ENCODE results near the gene CD79B. TPM values are rescaled to one million over a fixed set of nuclear protein-coding genes. Genes with fewer than 3 reads are reported as not detected.

The CD79B gene
- total and polyA plus RNA-seq, 2 of the 8 experiments (the other 6 are each of a cell fraction or from before 2014, with no cell fraction given), result 1.5 to 3.9 TPM

DNA sequence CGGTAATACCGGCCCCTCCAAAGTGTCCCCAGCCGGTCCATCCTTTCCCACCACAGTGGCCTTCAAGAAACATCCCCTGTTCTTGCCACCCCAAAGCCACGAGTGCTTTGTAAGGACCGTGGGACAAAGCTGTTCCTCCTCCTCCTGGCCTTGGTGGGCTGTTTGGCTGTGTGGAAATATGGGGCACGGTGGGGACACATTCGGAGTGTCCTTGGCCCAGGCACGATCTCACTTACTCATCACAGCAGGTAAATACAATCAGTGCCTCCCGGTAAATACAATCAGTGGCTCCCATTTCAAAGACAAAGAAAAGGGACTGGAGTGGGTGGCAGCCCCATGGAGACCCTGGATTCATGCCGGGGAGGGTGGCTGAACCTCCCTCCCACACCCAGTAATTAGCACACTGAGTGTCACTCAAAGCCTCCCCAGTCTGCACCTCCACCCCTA lies 30.2 kb upstream of the CD79B start:
- Histone ChIP-seq H4K5ac (ENCODE audit: insufficient read length, low read depth, low read length) (no peak overlapping the region), H3K23me2 (ENCODE audit: low read depth, low read length) (peaks cover 8% of the 10 kb centered on the region), H3K36me3 (ENCODE audit: control insufficient read depth in 2 of 4, insufficient read depth in 4 of 4, low read length in 3 of 4) (no peaks in the 10 kb centered on the region), H3K9ac (replicated peaks in 1 of 4; ENCODE audit: extremely low read depth in 1 of 4, low read depth in 3 of 4, low read length in 3 of 4) (no peak overlapping the region), H3K4me3 (ENCODE audit: extremely low read depth in 1 of 4, insufficient read depth in 2 of 4, low read depth in 3 of 4, low read length in 4 of 4) (peak overlapping the region in 3 of 4 experiments; percentile 2 to 29 (median 5); a peak in 1 of 8 replicates), H4K20me1 (replicated peaks in 1 of 2; ENCODE audit: control insufficient read depth in 1 of 2, insufficient read depth in 2 of 2, low read length in 2 of 2) (peaks cover 0 to 4% of the 10 kb centered on the region in 2 experiments), H2AFZ (ENCODE audit: low read length) (0 out of 2 replicates have a peak overlapping the region, but pooled peaks have one; percentile 75), H3K23ac (ENCODE audit: insufficient read length) (no peak overlapping the region), H3K4me2 (ENCODE audit: insufficient read depth in 1 of 2, low read depth in 2 of 2, low read length in 2 of 2) (peak overlapping the region; percentile 55 to 97), H3K27me3 (replicated peaks in 1 of 4; ENCODE audit: control insufficient read depth in 3 of 4, extremely low read depth in 1 of 4, insufficient read depth in 3 of 4, low read length in 3 of 4) (no peaks in the 10 kb centered on the region), H3K9me3 (ENCODE audit: insufficient read depth in 2 of 2, low read depth in 1 of 2, low read length in 1 of 2) (no peaks in the 10 kb centered on the region), H3K4ac (replicated peaks; ENCODE audit: insufficient read length, low read depth, low read length) (no peak overlapping the region), H3K18ac (ENCODE audit: extremely low read depth, low read length) (peak overlapping the region; percentile 36; the same call in 1 of the 2 replicates), H2BK15ac (ENCODE audit: low read length) (peak overlapping the region; percentile 90), H3K27ac (ENCODE audit: low read depth, low read length) (no peak overlapping the region), H2BK20ac (ENCODE audit: low read length) (no peak overlapping the region), H3K79me2 (ENCODE audit: control insufficient read depth in 1 of 2, insufficient read depth in 2 of 2, low read length in 2 of 2) (no peaks in the 10 kb centered on the region), H4K8ac (ENCODE audit: extremely low read depth, insufficient read depth, low read length) (no peak overlapping the region), H3K14ac (ENCODE audit: insufficient read length) (no peak overlapping the region), H2BK120ac (replicated peaks; ENCODE audit: low read depth, low read length) (no peak overlapping the region), H3K4me1 (replicated peaks in 1 of 4; ENCODE audit: control insufficient read depth in 3 of 4, insufficient read depth in 4 of 4, low read length in 3 of 4) (peaks cover 0 to 20% (median 9%) of the 10 kb centered on the region in 4 experiments; a peak in 6 of 7 replicates), H4K91ac (replicated peaks; ENCODE audit: insufficient read length, low read length) (no peak overlapping the region), H2BK5ac (ENCODE audit: low read depth, low read length) (peak overlapping the region; percentile 20; the same call in 1 of the 2 replicates), H2AK5ac (ENCODE audit: low read depth, low read length) (no peak overlapping the region), H2BK12ac (ENCODE audit: low read depth, low read length) (peak overlapping the region; percentile 76), H3K79me1 (ENCODE audit: low read depth, low read length) (0 out of 2 replicates have a peak, but pooled peaks cover 2% of the 10 kb centered on the region), H3K56ac (replicated peaks; ENCODE audit: insufficient read length, low read depth, low read length) (no peak overlapping the region)
- TF ChIP-seq TAF7 (optimal IDR thresholded peaks at IDR 0.05; ENCODE audit: borderline replicate concordance, low read depth, low read length) (no peak), POLR2AphosphoS5 (IDR thresholded peaks at IDR 0.05; ENCODE audit: low read depth, low read length) (no peak), KDM5A (IDR thresholded peaks at IDR 0.05; ENCODE audit: low read length) (no peak), TEAD4 (IDR thresholded peaks at IDR 0.05; ENCODE audit: low read depth, low read length) (no peak), SP4 (IDR thresholded peaks at IDR 0.05; ENCODE audit: low read length) (no peak), HDAC2 (IDR thresholded peaks at IDR 0.05; ENCODE audit: borderline replicate concordance in 1 of 2, low read depth in 2 of 2, low read length in 2 of 2) (no peak), HDAC6 (IDR thresholded peaks at IDR 0.05; ENCODE audit: low read depth, low read length) (no peak), FOSL1 (IDR thresholded peaks at IDR 0.05; ENCODE audit: insufficient read depth, low read depth, low read length) (no peak), BCL11A (IDR thresholded peaks at IDR 0.05; ENCODE audit: low read depth in 2 of 2, low read length in 2 of 2) (no peak), POU5F1 (IDR thresholded peaks at IDR 0.05; ENCODE audit: low read depth, low read length) (no peak)
- POLR2A ChIA-PET (ENCODE audit: partially characterized antibody), result interaction anchor here (1.8 to 3.3 kb wide), 2 partner anchors 16 to 184 kb away, joined by 9 to 14 read pairs; no protein-coding TSS in a partner anchor
- no peak for DNase-seq (ENCODE audit: low read depth in 1 of 2, low spot score in 2 of 2)
- 67% methylated on average over 10 of the region's 10 CpGs; no CpG with 5 or more reads in 1 of the 2 experiments for WGBS, 2 experiments (ENCODE audit: extremely low coverage in 1 of 2, insufficient coverage in 1 of 2, insufficient read length in 1 of 2, insufficient replicate concordance in 2 of 2, low coverage in 1 of 2, low lambda C conversion rate in 2 of 2, missing lambda C conversion rate in 1 of 2)
- CTCF ChIA-PET (ENCODE audit: partially characterized antibody), result interaction anchor here (1.0 to 14.4 kb wide), 6 partner anchors 11 to 171 kb away, joined by 3 to 270 read pairs (median 12); partner anchors contain the start of genes CSHL1 and GH1
- no peak for FAIRE-seq
